Common myeloid progenitor, CD34-positive (primary cell): ENCODE results near the gene TEX13A.

Experiments
- CTCF ChIA-PET: fragments of 350-600 bp; sonication (Branson Sonifier 250); formaldehyde crosslinking; loops from one replicate; lab custom pipeline; 2021; ENCODE audit warnings: antibody characterized with exemption; lab: Charles Lee
- POLR2A ChIA-PET: fragments of 350-600 bp; sonication (Branson Sonifier 250); formaldehyde crosslinking; loops from one replicate; lab custom pipeline; 2021; ENCODE audit warnings: antibody characterized with exemption; lab: Charles Lee
- DNase-seq, 3 donors: peaks; one replicate each; pipeline versions ENCODE4 v3.0.0 to v3.0.0-alpha.2; 2013
- H3K27ac ChIP-seq, 2 experiments: 1 replicate in 1 of 2; 2 replicates in 1 of 2; pipeline ENCODE4 v1.7.0; 2013; ENCODE audit warnings: inconsistent platforms in 2 of 2, low read length in 2 of 2, mild to moderate bottlenecking in 2 of 2, low read depth in 1 of 2, moderate library complexity in 1 of 2; ENCODE audit not compliant: severe bottlenecking in 2 of 2, insufficient read depth in 1 of 2, poor library complexity in 1 of 2
- H3K27me3 ChIP-seq, 5 experiments: replicated peaks in 2 of 5; 1 replicate in 3 of 5; 2 replicates in 2 of 5; pipeline versions ENCODE4 v1.6.1 to v1.7.0; 2013; ENCODE audit warnings: low read length in 4 of 5, mild to moderate bottlenecking in 2 of 5, moderate library complexity in 2 of 5, inconsistent platforms in 1 of 5; ENCODE audit not compliant: insufficient read depth in 5 of 5, control insufficient read depth in 4 of 5
- H3K36me3 ChIP-seq, 4 experiments: 1 replicate in 2 of 4; 2 replicates in 2 of 4; pipeline versions ENCODE4 v1.6.1 to v1.7.0; 2013; ENCODE audit warnings: low read length in 3 of 4, control low read depth in 1 of 4, mild to moderate bottlenecking in 1 of 4; ENCODE audit not compliant: control insufficient read depth in 4 of 4, insufficient read depth in 4 of 4
- H3K4me1 ChIP-seq, 4 experiments: 1 replicate in 3 of 4; 2 replicates in 1 of 4; pipeline versions ENCODE4 v1.6.1 to v1.7.1; 2013; ENCODE audit warnings: low read length in 3 of 4, mild to moderate bottlenecking in 3 of 4, control low read depth in 1 of 4, inconsistent platforms in 1 of 4, moderate library complexity in 1 of 4; ENCODE audit not compliant: control insufficient read depth in 4 of 4, insufficient read depth in 4 of 4; ENCODE audit errors: control extremely low read depth in 1 of 4
- H3K4me3 ChIP-seq, 7 experiments: 1 replicate in 4 of 7; 2 replicates in 3 of 7; pipeline versions ENCODE4 v1.5.1 to v1.7.0; 2013; ENCODE audit warnings: mild to moderate bottlenecking in 7 of 7, low read length in 6 of 7, moderate library complexity in 6 of 7, inconsistent platforms in 2 of 7, low read depth in 2 of 7, control low read depth in 1 of 7; ENCODE audit not compliant: insufficient read depth in 4 of 7, control insufficient read depth in 1 of 7; ENCODE audit errors: extremely low read depth in 1 of 7
- H3K9me3 ChIP-seq, 5 experiments: 1 replicate in 4 of 5; 2 replicates in 1 of 5; pipeline versions ENCODE4 v1.6.1 to v1.7.1; 2013; ENCODE audit warnings: low read length in 4 of 5, mild to moderate bottlenecking in 2 of 5, inconsistent platforms in 1 of 5, low read depth in 1 of 5, moderate library complexity in 1 of 5; ENCODE audit not compliant: control insufficient read depth in 4 of 5, insufficient read depth in 2 of 5; ENCODE audit errors: control extremely low read depth in 1 of 5
- WGBS: methylation state at CpG from one replicate; pipeline ENCODE4 v1.1.5; 2013; ENCODE audit not compliant: insufficient coverage; 5-methylcytosine and 5-hydroxymethylcytosine counted together

TEX13A gene

DNA sequence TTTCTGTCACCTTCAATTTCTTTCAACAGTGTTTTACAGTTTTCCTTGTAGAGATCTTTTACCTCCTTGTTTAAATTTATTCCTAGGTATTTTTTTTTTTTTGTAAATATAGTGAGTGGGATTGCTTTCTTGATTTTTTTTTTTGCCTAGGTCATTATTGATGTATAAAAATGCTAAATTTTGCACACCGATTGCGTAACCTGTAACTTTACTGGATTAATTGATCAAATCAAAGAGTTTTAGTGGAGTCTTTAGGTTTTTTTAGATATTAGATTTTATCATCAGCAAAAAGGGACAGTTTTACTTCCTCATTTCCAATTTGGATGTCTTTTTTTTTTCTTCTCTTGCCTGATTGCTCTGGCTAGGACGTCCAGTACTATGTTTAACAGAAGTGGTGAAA, 40.9 kb downstream of the TEX13A start:
- ChIA-PET CTCF (no interaction called here), POLR2A (no interaction called here)
- no peak for DNase-seq
- Histone ChIP-seq H3K9me3 (no peaks in the 10 kb centered on the region), H3K27me3 (no peaks in the 10 kb centered on the region), H3K4me1 (no peaks in the 10 kb centered on the region), H3K27ac (no peak overlapping the region), H3K4me3 (no peak overlapping the region), H3K36me3 (no peaks in the 10 kb centered on the region)
- WGBS, result 83% methylated on average over 1 of the region's 3 CpGs

DNA sequence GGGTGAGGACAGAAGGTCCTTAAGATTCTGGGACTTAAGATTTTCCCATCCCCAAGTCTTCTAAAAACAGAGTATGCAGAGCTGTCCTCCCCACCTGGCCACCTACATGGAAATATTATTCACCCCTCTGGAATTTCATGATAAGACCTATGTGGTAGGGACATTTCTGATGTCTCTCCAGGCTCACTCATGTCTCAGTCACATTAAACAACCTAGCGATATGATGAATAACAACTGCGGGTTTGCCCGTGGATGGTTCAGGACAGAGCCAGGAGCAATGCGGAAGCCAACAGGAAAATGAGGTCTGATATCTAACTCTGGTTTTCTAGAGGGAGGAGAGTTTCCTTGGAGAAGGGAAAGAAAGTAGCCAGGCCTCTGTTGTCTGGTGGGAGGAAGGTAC, 47.4 kb downstream of the TEX13A start:
- DNase-seq, result no peak
- no peaks in the 10 kb centered on the region for H3K36me3 ChIP-seq
- H3K27me3 ChIP-seq, result no peaks in the 10 kb centered on the region
- H3K9me3 ChIP-seq, result no peaks in the 10 kb centered on the region
- H3K4me1 ChIP-seq, result no peaks in the 10 kb centered on the region
- ChIA-PET POLR2A (no interaction called here), CTCF (no interaction called here)
- WGBS, result 94% methylated on average over 4 of the region's 4 CpGs
- no peak overlapping the region for H3K27ac ChIP-seq
- no peak overlapping the region for H3K4me3 ChIP-seq
